GM12878 (cell line): ENCODE measurements around the gene SEMA3B. TPM values are rescaled to one million over a fixed set of nuclear protein-coding genes. Genes with fewer than 3 reads are reported as not detected.

Experiments
- ATF7 ChIP-seq: fragments of 450-650 bp; IDR thresholded peaks from 2 replicates; pipeline ENCODE4 v1.6.1; 2016; ENCODE audit warnings: low read depth, mild to moderate bottlenecking
- CEBPB ChIP-seq, 2 experiments: fragments of 150-350 bp in 1 of 2; IDR thresholded peaks; 2 replicates each; pipeline ENCODE4 v1.6.1; 2012 to 2014; ENCODE audit warnings: low read depth in 2 of 2, low read length in 2 of 2, borderline replicate concordance in 1 of 2, inconsistent platforms in 1 of 2
- CREM ChIP-seq: IDR thresholded peaks from 2 replicates; pipeline ENCODE4 v1.6.1; 2014; ENCODE audit warnings: antibody characterized with exemption, low read depth
- EGR1 ChIP-seq, 2 experiments: IDR thresholded peaks; 1 replicate in 1 of 2; 2 replicates in 1 of 2; pipeline ENCODE4 v1.6.1; 2011 to 2012; ENCODE audit warnings: low read depth in 2 of 2, low read length in 2 of 2, borderline replicate concordance in 1 of 2, mild to moderate bottlenecking in 1 of 2, moderate library complexity in 1 of 2
- GATAD2B ChIP-seq: fragments of 450-650 bp; conservative IDR thresholded peaks from 2 replicates; pipeline ENCODE4 v1.6.1; 2017; ENCODE audit warnings: low read depth, mild to moderate bottlenecking, moderate library complexity
- IKZF1 ChIP-seq: fragments of 450-650 bp; conservative IDR thresholded peaks from 2 replicates; pipeline ENCODE4 v1.6.1; 2017; ENCODE audit warnings: antibody characterized with exemption, mild to moderate bottlenecking
- JUNB ChIP-seq: IDR thresholded peaks from 2 replicates; pipeline ENCODE4 v1.6.1; 2016; ENCODE audit warnings: antibody characterized with exemption, mild to moderate bottlenecking
- KLF5 ChIP-seq: fragments of 450-650 bp; IDR thresholded peaks from 2 replicates; pipeline ENCODE4 v1.6.1; 2014; ENCODE audit warnings: mild to moderate bottlenecking; ENCODE audit not compliant: partially characterized antibody
- NFIC ChIP-seq: IDR thresholded peaks from 2 replicates; pipeline ENCODE4 v1.6.1; 2012; ENCODE audit warnings: low read depth, mild to moderate bottlenecking, inconsistent platforms, low read length, moderate library complexity
- NR2F1 ChIP-seq: fragments of 450-650 bp; conservative IDR thresholded peaks from 2 replicates; pipeline ENCODE4 v1.6.1; 2017; ENCODE audit warnings: mild to moderate bottlenecking
- NRF1 ChIP-seq: conservative IDR thresholded peaks from 2 replicates; pipeline ENCODE4 v1.6.1; 2011; ENCODE audit warnings: mild to moderate bottlenecking, low read depth, low read length, improper control_type of control experiment
- ZNF384 ChIP-seq: IDR thresholded peaks from 2 replicates; pipeline ENCODE4 v1.6.1; 2012; ENCODE audit warnings: low read depth, mild to moderate bottlenecking, low read length, improper control_type of control experiment, borderline replicate concordance
- polyA plus RNA-seq, 11 experiments: library from polyadenylated mRNA; depleted of rRNA in 4 of 11; unstranded in 6 of 11; stranded (reverse) in 5 of 11; fragments of >200 nt; fragmentation: Nextera tagmentation in 4 of 11; fragmentation: Illumina TruSeq in 1 of 11; extraction: Ambion mirVana in 4 of 11; extraction: Trizol in 1 of 11; gene quantifications; 1 replicate in 1 of 11; 2 replicates in 10 of 11; pipeline versions ENCODE4 v1.2.1 to v1.2.3, GENCODE V29; 2011 to 2016; ENCODE audit warnings: inconsistent platforms in 2 of 11, missing spikeins in 2 of 11, low read depth in 1 of 11
- total RNA-seq, 4 experiments: library from RNA; depleted of rRNA in 3 of 4; stranded (reverse); fragments of >200 nt in 3 of 4; fragmentation: Illumina TruSeq in 1 of 4; extraction: Trizol in 1 of 4; gene quantifications; 2 replicates each; pipeline versions ENCODE4 v1.2.1 to v1.2.3, GENCODE V29; 2013 to 2021
- TF ChIP-seq, protein P1 (sequence below): fragments of 450-650 bp; IDR thresholded peaks from 2 replicates; pipeline ENCODE4 v1.6.1; 2014; ENCODE audit warnings: mild to moderate bottlenecking
- TF ChIP-seq, protein P2 (sequence below): fragments of 450-650 bp; IDR thresholded peaks from 2 replicates; pipeline ENCODE4 v1.6.1; 2017; ENCODE audit warnings: mild to moderate bottlenecking, moderate library complexity
- TF ChIP-seq, protein P3 (sequence below): IDR thresholded peaks from 2 replicates; pipeline ENCODE4 v1.6.1; 2012; ENCODE audit warnings: low read length, inconsistent platforms
- TF ChIP-seq, protein P4 (sequence below): fragments of 150-350 bp; IDR thresholded peaks from 2 replicates; pipeline ENCODE4 v1.6.1; 2016; ENCODE audit warnings: low read depth, low read length
- TF ChIP-seq, protein P5 (sequence below): IDR thresholded peaks from 2 replicates; pipeline ENCODE4 v1.6.1; 2011; ENCODE audit warnings: mild to moderate bottlenecking, low read depth, low read length, moderate library complexity; ENCODE audit not compliant: insufficient replicate concordance

SEMA3B gene
- total and polyA plus RNA-seq, 10 of the 15 experiments (the other 5 are each of a cell fraction or from before 2014, with no cell fraction given): 0.06 to 0.59 (median 0.14) TPM; not detected in 2

DNA sequence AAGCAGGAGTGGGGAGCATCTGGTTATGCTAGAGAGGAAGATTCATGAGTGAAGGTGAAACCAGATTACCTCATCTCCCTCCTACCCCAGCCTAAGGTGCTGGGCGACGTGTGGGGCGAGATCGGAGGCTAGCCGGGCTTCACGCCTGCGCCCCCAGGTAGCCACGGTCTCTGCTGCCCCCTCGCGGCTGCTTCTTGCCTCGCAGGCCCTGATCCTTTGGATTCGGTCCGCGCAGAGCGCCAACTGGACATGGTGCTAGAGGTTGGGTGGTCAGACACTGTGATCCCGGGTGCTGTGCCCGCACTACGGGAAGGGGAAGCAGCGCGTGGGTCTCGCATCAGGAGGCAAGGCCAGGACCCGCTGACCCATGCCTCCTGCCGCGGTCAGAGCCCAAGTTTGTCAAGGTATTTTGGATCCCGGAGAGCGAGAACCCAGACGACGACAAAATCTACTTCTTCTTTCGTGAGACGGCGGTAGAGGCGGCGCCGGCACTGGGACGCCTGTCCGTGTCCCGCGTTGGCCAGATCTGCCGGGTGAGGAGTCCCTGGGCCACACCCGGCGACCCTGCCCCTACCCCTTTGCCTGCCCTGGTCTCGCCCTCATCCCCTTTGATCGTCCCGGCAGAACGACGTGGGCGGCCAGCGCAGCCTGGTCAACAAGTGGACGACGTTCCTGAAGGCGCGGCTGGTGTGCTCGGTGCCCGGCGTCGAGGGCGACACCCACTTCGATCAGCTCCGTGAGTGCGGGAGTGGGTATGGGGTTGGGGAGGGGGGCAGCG lies 4.2 kb downstream of the SEMA3B start (continued):
- no peak for TF ChIP-seq CREM
- TF ChIP-seq NFIC: no peak
- TF ChIP-seq ZNF384: no peak
- TF ChIP-seq CEBPB (IDR thresholded peaks at IDR 0.05; ENCODE audit: borderline replicate concordance in 1 of 2, low read depth in 2 of 2, low read length in 2 of 2): peak in 1 of 2 experiments; percentile 26; a peak in 1 of 4 replicates
- peak; percentile 97 for TF ChIP-seq ATF7
- TF ChIP-seq, protein P1, sequence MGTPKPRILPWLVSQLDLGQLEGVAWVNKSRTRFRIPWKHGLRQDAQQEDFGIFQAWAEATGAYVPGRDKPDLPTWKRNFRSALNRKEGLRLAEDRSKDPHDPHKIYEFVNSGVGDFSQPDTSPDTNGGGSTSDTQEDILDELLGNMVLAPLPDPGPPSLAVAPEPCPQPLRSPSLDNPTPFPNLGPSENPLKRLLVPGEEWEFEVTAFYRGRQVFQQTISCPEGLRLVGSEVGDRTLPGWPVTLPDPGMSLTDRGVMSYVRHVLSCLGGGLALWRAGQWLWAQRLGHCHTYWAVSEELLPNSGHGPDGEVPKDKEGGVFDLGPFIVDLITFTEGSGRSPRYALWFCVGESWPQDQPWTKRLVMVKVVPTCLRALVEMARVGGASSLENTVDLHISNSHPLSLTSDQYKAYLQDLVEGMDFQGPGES: 0 out of 2 replicates have a peak, but pooled peaks have one; percentile 11
- TF ChIP-seq, protein P2, sequence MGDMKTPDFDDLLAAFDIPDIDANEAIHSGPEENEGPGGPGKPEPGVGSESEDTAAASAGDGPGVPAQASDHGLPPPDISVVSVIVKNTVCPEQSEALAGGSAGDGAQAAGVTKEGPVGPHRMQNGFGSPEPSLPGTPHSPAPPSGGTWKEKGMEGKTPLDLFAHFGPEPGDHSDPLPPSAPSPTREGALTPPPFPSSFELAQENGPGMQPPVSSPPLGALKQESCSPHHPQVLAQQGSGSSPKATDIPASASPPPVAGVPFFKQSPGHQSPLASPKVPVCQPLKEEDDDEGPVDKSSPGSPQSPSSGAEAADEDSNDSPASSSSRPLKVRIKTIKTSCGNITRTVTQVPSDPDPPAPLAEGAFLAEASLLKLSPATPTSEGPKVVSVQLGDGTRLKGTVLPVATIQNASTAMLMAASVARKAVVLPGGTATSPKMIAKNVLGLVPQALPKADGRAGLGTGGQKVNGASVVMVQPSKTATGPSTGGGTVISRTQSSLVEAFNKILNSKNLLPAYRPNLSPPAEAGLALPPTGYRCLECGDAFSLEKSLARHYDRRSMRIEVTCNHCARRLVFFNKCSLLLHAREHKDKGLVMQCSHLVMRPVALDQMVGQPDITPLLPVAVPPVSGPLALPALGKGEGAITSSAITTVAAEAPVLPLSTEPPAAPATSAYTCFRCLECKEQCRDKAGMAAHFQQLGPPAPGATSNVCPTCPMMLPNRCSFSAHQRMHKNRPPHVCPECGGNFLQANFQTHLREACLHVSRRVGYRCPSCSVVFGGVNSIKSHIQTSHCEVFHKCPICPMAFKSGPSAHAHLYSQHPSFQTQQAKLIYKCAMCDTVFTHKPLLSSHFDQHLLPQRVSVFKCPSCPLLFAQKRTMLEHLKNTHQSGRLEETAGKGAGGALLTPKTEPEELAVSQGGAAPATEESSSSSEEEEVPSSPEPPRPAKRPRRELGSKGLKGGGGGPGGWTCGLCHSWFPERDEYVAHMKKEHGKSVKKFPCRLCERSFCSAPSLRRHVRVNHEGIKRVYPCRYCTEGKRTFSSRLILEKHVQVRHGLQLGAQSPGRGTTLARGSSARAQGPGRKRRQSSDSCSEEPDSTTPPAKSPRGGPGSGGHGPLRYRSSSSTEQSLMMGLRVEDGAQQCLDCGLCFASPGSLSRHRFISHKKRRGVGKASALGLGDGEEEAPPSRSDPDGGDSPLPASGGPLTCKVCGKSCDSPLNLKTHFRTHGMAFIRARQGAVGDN: no peak
- TF ChIP-seq EGR1 (IDR thresholded peaks at IDR 0.05; ENCODE audit: borderline replicate concordance in 1 of 2, low read depth in 2 of 2, low read length in 2 of 2): 0 out of 3 replicates have a peak, but pooled peaks of 1 of the 2 experiments have one; percentile 28
- TF ChIP-seq GATAD2B: peak; percentile 47; the same call in 1 of the 2 replicates
- no peak for TF ChIP-seq KLF5
- peak; percentile 30; the same call in 1 of the 2 replicates for TF ChIP-seq NRF1
- TF ChIP-seq JUNB: peak; percentile 70
- peak; percentile 64 for TF ChIP-seq IKZF1
- TF ChIP-seq, protein P3, sequence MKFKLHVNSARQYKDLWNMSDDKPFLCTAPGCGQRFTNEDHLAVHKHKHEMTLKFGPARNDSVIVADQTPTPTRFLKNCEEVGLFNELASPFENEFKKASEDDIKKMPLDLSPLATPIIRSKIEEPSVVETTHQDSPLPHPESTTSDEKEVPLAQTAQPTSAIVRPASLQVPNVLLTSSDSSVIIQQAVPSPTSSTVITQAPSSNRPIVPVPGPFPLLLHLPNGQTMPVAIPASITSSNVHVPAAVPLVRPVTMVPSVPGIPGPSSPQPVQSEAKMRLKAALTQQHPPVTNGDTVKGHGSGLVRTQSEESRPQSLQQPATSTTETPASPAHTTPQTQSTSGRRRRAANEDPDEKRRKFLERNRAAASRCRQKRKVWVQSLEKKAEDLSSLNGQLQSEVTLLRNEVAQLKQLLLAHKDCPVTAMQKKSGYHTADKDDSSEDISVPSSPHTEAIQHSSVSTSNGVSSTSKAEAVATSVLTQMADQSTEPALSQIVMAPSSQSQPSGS: peak; percentile 80
- TF ChIP-seq, protein P4, sequence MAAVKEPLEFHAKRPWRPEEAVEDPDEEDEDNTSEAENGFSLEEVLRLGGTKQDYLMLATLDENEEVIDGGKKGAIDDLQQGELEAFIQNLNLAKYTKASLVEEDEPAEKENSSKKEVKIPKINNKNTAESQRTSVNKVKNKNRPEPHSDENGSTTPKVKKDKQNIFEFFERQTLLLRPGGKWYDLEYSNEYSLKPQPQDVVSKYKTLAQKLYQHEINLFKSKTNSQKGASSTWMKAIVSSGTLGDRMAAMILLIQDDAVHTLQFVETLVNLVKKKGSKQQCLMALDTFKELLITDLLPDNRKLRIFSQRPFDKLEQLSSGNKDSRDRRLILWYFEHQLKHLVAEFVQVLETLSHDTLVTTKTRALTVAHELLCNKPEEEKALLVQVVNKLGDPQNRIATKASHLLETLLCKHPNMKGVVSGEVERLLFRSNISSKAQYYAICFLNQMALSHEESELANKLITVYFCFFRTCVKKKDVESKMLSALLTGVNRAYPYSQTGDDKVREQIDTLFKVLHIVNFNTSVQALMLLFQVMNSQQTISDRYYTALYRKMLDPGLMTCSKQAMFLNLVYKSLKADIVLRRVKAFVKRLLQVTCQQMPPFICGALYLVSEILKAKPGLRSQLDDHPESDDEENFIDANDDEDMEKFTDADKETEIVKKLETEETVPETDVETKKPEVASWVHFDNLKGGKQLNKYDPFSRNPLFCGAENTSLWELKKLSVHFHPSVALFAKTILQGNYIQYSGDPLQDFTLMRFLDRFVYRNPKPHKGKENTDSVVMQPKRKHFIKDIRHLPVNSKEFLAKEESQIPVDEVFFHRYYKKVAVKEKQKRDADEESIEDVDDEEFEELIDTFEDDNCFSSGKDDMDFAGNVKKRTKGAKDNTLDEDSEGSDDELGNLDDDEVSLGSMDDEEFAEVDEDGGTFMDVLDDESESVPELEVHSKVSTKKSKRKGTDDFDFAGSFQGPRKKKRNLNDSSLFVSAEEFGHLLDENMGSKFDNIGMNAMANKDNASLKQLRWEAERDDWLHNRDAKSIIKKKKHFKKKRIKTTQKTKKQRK: no peak
- TF ChIP-seq NR2F1: 0 out of 2 replicates have a peak, but pooled peaks have one; percentile 21
- TF ChIP-seq, protein P5, sequence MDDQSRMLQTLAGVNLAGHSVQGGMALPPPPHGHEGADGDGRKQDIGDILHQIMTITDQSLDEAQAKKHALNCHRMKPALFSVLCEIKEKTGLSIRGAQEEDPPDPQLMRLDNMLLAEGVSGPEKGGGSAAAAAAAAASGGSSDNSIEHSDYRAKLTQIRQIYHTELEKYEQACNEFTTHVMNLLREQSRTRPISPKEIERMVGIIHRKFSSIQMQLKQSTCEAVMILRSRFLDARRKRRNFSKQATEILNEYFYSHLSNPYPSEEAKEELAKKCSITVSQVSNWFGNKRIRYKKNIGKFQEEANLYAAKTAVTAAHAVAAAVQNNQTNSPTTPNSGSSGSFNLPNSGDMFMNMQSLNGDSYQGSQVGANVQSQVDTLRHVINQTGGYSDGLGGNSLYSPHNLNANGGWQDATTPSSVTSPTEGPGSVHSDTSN: no peak
